ENCODE results near the gene SLC27A1.
"Not testable (repeated sequence)": the region's sequence is repeated elsewhere in the genome, so short reads cannot be mapped to it uniquely, and the experiment has no call there.

SLC27A1 gene

GRCh38 chr19:17511724-17512573, 41.6 kb downstream of the SLC27A1 start:
- DNase-seq = peak; percentile 88

- no peak for DNase-seq
Observed at GRCh38 chr19:17512574-17512939, 42.2 kb downstream of the SLC27A1 start.

- DNase-seq = no peak
Observed at GRCh38 chr19:17515408-17516149, 45.3 kb downstream of the SLC27A1 start.

GRCh38 chr19:17517898-17518297, 47.6 kb downstream of the SLC27A1 start:
- DNase-seq = no peak

- DNase-seq = not testable (repeated sequence)
Observed at GRCh38 chr19:17518654-17519053, 48.3 kb downstream of the SLC27A1 start.

- DNase-seq = peak; percentile 22
Observed at GRCh38 chr19:17519967-17520366, 49.6 kb downstream of the SLC27A1 start.

GRCh38 chr19:17520865-17521264, 50.5 kb downstream of the SLC27A1 start:
- no peak for DNase-seq

- no peak for DNase-seq
Observed at GRCh38 chr19:17522988-17523872, 52.9 kb downstream of the SLC27A1 start.

- no peak for DNase-seq
Observed at GRCh38 chr19:17524651-17525050, 54.3 kb downstream of the SLC27A1 start.

GRCh38 chr19:17525141-17525540, 54.8 kb downstream of the SLC27A1 start:
- no peak for DNase-seq

GRCh38 chr19:17526922-17527321, 56.6 kb downstream of the SLC27A1 start:
- DNase-seq = no peak

GRCh38 chr19:17527326-17527725, 57.0 kb downstream of the SLC27A1 start:
- DNase-seq = no peak

- no peak for DNase-seq
Observed at GRCh38 chr19:17528610-17529009, 58.3 kb downstream of the SLC27A1 start.

- DNase-seq = no peak
Observed at GRCh38 chr19:17529239-17530158, 59.2 kb downstream of the SLC27A1 start.

- DNase-seq = no peak
Observed at GRCh38 chr19:17530586-17530985, 60.3 kb downstream of the SLC27A1 start.

- no peak for DNase-seq
Observed at GRCh38 chr19:17532116-17532515, 61.8 kb downstream of the SLC27A1 start.

GRCh38 chr19:17532557-17532956, 62.2 kb downstream of the SLC27A1 start:
- DNase-seq = no peak

GRCh38 chr19:17534767-17535166, 64.4 kb downstream of the SLC27A1 start:
- DNase-seq = no peak

GRCh38 chr19:17536955-17537354, 66.6 kb downstream of the SLC27A1 start:
- no peak for DNase-seq

- DNase-seq = no peak
Observed at GRCh38 chr19:17538684-17539237, 68.4 kb downstream of the SLC27A1 start.

Measured in fibroblast of skin of abdomen (primary cell).